ENCODE results near the gene SLX4.

Gene SLX4

DNA sequence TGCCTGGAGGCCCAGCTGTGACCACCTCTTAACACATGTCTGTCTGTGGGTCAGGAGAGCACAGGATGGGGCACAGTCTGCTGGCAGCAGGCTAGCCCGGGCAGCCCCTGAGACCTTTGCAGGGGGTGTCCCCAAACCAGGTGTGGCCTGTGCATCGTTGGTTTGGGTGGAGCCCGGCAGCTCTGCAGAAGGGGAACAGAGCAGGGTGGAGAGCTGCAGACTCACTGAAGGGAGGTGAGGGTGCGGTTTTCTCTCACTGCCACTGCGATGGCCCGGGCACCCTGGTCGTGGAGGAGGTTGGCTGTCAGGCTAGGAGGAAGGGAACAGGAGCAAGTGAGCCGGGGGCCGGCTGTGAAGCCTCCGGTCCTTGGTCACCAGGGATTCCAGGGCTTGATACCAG is 63.0 kb downstream of the SLX4 start:
- DNase-seq: no peak

DNA sequence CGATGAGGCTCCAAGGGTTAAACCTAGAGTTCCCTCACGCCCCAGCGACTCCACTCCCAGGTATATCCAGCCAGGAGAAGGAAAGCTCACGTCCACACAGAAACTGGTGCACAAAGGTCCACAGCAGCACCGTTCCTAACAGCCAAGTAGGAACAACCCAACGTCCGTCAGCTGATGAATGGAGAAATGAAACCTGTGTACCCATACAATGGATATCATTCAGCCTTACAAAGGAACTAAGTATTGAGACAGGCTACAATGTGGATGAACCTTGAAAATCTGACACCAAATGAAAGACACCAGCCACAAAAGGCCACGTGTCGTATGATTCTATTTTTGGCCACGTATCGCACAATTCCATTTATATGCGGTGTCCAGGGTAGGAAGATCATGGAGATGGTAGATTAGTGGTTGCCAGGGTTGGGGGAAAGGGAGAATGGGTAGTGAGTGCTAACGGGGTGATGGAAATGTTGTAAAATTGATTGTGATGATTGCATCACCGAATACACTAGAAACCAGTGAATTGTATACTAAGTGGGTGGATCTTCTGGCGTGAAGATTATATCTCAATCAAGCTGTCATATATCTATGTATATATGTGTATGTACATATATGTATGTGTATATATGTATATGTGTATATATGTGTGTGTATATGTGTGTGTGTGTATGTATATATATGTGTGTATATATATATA is 64.3 kb downstream of the SLX4 start:
- DNase-seq: no peak

GRCh38 chr16:3542601-3543373 is 68.6 kb downstream of the SLX4 start:
- no peak for DNase-seq

DNA sequence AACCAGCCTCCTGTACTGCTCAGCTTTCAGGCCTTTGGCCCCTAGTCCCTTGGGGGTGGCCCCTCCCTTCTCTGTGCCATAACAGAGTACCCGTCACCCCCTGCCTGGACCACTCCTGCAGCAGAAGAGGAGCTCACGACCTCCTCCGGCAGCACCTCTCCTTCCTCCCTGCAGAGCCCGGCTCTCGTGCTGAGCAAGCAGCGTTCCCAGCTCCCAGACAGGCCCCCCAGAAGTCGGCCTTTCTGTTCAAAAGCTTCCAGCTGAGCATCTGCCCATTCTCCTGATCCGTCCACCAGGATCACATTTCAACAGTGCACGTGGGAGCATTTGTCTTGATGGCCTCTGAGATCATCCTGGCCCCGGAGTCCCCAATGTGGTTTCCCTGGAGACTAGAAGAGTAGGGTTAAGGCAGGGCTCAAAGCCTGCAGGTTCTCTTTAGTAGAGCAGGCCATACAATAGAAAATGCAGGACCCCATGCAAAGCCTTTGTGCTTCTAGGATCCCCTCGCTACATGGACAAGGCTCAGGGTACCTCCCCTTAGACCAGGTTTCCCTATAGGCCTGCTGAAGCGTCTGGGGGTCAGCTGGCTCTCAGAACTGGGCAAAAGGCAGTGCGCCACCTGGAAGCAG is 69.8 kb downstream of the SLX4 start:
- no peak for DNase-seq

- DNase-seq: no peak
Measured at GRCh38 chr16:3538222-3538621, 73.2 kb downstream of the SLX4 start.

GRCh38 chr16:3536851-3537250 is 74.6 kb downstream of the SLX4 start:
- no peak for DNase-seq

- no peak for DNase-seq
Measured at GRCh38 chr16:3536271-3536731, 75.1 kb downstream of the SLX4 start.

DNA sequence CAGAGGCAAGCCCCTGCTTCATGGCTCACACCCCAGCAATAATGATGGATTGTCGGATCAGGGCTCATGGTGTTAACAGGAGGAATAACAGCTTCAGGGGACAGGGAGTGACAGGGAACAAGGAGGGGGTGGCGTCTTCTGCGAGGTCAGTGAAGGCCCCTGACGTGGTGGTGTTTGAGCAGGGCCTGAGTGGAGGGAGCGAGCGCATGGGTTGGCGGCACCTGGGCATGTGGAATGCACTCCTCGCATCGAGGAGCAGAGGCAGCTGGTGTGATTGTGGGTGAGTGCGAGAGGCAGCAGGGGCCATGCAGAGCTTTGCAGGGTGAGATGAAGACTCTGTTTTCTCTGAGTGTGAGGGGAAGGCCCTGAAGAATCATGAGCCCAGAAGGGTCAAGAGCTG is 77.3 kb downstream of the SLX4 start:
- no peak for DNase-seq

DNA sequence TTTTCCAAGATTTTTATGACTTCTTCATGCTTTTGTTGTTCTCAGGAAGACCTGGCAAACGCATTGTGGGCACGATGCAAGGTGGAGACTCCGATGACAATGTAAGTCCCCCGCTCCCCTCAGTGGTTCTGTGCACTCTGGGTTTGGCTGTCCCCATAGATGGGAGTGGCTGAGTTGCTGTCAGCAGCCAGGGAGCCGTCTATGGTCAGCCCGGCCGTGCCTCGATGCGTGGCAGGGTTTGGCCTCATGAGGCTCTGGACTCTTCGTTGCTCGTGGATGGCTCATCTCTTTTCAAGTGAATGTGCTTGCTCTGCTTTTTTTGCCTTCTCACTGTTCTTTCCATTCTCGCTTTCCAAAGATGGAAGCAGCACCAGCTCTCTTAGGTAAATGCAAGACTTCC is 78.7 kb downstream of the SLX4 start:
- no peak for DNase-seq
